ENCODE data around the gene GALNT10. TPM values are rescaled to one million over a fixed set of nuclear protein-coding genes. Genes with fewer than 3 reads are reported as not detected.

The GALNT10 gene
- total and polyA plus RNA-seq, 2 experiments from 2014 or later = 3.2 to 12.9 TPM

- H3K4me1 Mint-ChIP-seq = peaks cover 10% of the 10 kb centered on the region; the same call in 2 of the 3 replicates
- H3K4me1 ChIP-seq (ENCODE audit: insufficient read depth) = peaks cover 10% of the 10 kb centered on the region
- H3K4me3 ChIP-seq = no peak overlapping the region
- TF ChIP-seq ZNF114 (CRISPR knock-in tag; IDR thresholded peaks at IDR 0.05) (no peak), POLR2AphosphoS5 (IDR thresholded peaks at IDR 0.05; ENCODE audit: low read depth) (no peak), STAT1 (IDR thresholded peaks at IDR 0.05; ENCODE audit: unreplicated experiment) (no peak), ZNF331 (CRISPR knock-in tag; IDR thresholded peaks at IDR 0.05; ENCODE audit: low read depth) (no peak), JUNB (IDR thresholded peaks at IDR 0.05; ENCODE audit: unreplicated experiment) (no peak), NANOG (IDR thresholded peaks at IDR 0.05; ENCODE audit: borderline replicate concordance) (no peak), EZH2 (IDR thresholded peaks at IDR 0.05; ENCODE audit: low read depth, unreplicated experiment) (no peak)
- TF ChIP-seq, protein P1, sequence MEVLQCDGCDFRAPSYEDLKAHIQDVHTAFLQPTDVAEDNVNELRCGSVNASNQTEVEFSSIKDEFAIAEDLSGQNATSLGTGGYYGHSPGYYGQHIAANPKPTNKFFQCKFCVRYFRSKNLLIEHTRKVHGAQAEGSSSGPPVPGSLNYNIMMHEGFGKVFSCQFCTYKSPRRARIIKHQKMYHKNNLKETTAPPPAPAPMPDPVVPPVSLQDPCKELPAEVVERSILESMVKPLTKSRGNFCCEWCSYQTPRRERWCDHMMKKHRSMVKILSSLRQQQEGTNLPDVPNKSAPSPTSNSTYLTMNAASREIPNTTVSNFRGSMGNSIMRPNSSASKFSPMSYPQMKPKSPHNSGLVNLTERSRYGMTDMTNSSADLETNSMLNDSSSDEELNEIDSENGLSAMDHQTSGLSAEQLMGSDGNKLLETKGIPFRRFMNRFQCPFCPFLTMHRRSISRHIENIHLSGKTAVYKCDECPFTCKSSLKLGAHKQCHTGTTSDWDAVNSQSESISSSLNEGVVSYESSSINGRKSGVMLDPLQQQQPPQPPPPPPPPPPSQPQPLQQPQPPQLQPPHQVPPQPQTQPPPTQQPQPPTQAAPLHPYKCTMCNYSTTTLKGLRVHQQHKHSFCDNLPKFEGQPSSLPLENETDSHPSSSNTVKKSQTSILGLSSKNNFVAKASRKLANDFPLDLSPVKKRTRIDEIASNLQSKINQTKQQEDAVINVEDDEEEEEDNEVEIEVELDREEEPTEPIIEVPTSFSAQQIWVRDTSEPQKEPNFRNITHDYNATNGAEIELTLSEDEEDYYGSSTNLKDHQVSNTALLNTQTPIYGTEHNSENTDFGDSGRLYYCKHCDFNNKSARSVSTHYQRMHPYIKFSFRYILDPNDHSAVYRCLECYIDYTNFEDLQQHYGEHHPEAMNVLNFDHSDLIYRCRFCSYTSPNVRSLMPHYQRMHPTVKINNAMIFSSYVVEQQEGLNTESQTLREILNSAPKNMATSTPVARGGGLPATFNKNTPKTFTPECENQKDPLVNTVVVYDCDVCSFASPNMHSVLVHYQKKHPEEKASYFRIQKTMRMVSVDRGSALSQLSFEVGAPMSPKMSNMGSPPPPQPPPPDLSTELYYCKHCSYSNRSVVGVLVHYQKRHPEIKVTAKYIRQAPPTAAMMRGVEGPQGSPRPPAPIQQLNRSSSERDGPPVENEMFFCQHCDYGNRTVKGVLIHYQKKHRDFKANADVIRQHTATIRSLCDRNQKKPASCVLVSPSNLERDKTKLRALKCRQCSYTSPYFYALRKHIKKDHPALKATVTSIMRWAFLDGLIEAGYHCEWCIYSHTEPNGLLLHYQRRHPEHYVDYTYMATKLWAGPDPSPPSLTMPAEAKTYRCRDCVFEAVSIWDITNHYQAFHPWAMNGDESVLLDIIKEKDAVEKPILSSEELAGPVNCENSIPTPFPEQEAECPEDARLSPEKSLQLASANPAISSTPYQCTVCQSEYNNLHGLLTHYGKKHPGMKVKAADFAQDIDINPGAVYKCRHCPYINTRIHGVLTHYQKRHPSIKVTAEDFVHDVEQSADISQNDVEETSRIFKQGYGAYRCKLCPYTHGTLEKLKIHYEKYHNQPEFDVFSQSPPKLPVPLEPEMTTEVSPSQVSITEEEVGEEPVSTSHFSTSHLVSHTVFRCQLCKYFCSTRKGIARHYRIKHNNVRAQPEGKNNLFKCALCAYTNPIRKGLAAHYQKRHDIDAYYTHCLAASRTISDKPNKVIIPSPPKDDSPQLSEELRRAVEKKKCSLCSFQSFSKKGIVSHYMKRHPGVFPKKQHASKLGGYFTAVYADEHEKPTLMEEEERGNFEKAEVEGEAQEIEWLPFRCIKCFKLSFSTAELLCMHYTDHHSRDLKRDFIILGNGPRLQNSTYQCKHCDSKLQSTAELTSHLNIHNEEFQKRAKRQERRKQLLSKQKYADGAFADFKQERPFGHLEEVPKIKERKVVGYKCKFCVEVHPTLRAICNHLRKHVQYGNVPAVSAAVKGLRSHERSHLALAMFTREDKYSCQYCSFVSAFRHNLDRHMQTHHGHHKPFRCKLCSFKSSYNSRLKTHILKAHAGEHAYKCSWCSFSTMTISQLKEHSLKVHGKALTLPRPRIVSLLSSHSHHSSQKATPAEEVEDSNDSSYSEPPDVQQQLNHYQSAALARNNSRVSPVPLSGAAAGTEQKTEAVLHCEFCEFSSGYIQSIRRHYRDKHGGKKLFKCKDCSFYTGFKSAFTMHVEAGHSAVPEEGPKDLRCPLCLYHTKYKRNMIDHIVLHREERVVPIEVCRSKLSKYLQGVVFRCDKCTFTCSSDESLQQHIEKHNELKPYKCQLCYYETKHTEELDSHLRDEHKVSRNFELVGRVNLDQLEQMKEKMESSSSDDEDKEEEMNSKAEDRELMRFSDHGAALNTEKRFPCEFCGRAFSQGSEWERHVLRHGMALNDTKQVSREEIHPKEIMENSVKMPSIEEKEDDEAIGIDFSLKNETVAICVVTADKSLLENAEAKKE (CRISPR knock-in tag; IDR thresholded peaks at IDR 0.05) = no peak
- TF ChIP-seq, protein P2, sequence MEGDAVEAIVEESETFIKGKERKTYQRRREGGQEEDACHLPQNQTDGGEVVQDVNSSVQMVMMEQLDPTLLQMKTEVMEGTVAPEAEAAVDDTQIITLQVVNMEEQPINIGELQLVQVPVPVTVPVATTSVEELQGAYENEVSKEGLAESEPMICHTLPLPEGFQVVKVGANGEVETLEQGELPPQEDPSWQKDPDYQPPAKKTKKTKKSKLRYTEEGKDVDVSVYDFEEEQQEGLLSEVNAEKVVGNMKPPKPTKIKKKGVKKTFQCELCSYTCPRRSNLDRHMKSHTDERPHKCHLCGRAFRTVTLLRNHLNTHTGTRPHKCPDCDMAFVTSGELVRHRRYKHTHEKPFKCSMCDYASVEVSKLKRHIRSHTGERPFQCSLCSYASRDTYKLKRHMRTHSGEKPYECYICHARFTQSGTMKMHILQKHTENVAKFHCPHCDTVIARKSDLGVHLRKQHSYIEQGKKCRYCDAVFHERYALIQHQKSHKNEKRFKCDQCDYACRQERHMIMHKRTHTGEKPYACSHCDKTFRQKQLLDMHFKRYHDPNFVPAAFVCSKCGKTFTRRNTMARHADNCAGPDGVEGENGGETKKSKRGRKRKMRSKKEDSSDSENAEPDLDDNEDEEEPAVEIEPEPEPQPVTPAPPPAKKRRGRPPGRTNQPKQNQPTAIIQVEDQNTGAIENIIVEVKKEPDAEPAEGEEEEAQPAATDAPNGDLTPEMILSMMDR (conservative IDR thresholded peaks at IDR 0.05; ENCODE audit: low read depth in 2 of 2) = no peak
- TF ChIP-seq, protein P3, sequence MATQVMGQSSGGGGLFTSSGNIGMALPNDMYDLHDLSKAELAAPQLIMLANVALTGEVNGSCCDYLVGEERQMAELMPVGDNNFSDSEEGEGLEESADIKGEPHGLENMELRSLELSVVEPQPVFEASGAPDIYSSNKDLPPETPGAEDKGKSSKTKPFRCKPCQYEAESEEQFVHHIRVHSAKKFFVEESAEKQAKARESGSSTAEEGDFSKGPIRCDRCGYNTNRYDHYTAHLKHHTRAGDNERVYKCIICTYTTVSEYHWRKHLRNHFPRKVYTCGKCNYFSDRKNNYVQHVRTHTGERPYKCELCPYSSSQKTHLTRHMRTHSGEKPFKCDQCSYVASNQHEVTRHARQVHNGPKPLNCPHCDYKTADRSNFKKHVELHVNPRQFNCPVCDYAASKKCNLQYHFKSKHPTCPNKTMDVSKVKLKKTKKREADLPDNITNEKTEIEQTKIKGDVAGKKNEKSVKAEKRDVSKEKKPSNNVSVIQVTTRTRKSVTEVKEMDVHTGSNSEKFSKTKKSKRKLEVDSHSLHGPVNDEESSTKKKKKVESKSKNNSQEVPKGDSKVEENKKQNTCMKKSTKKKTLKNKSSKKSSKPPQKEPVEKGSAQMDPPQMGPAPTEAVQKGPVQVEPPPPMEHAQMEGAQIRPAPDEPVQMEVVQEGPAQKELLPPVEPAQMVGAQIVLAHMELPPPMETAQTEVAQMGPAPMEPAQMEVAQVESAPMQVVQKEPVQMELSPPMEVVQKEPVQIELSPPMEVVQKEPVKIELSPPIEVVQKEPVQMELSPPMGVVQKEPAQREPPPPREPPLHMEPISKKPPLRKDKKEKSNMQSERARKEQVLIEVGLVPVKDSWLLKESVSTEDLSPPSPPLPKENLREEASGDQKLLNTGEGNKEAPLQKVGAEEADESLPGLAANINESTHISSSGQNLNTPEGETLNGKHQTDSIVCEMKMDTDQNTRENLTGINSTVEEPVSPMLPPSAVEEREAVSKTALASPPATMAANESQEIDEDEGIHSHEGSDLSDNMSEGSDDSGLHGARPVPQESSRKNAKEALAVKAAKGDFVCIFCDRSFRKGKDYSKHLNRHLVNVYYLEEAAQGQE (IDR thresholded peaks at IDR 0.05; ENCODE audit: unreplicated experiment) = no peak
- DNase-seq (ENCODE audit: low spot score) = no peak
- H3K4me3 Mint-ChIP-seq = no peak overlapping the region
- no peak overlapping the region for H3K27ac ChIP-seq (ENCODE audit: low read depth)
- 0 out of 2 replicates have a peak, but pooled peaks cover 3% of the 10 kb centered on the region for H3F3A ChIP-seq (replicated peaks; ENCODE audit: low read depth)
- no peaks in the 10 kb centered on the region for H3K9me2 ChIP-seq (ENCODE audit: insufficient read depth)
- peaks cover 20% of the 10 kb centered on the region for H3K27me3 ChIP-seq (ENCODE audit: insufficient read depth)
- H4K20me1 ChIP-seq (replicated peaks; ENCODE audit: insufficient read depth) = peaks cover 20% of the 10 kb centered on the region
- ATAC-seq = no peak
- no peak overlapping the region for H3K27ac Mint-ChIP-seq
- H3K27me3 Mint-ChIP-seq (ENCODE audit: insufficient read depth, low read depth, poor library complexity) = peaks cover 12% of the 10 kb centered on the region
- no peaks in the 10 kb centered on the region for H3K9me3 Mint-ChIP-seq
- H3K4me2 ChIP-seq = no peak overlapping the region
- peaks cover 22% of the 10 kb centered on the region for H3K79me2 ChIP-seq (replicated peaks; ENCODE audit: insufficient read depth)
- no peaks in the 10 kb centered on the region for H3K36me3 ChIP-seq (ENCODE audit: insufficient read depth)
- no peak overlapping the region for H2AFZ ChIP-seq
- H3K36me3 Mint-ChIP-seq (ENCODE audit: low read depth) = peaks cover 3% of the 10 kb centered on the region; the same call in 2 of the 3 replicates
Measured at GRCh38 chr5:154449786-154450185, 259.3 kb downstream of the GALNT10 start.

Data from GM23338 (cell line).